ACHN (cell line): Measurements from ENCODE around the gene NKAIN4.

Experiments
- DNase-seq: peaks from one replicate; pipeline ENCODE4 v3.0.0-alpha.2; 2015
- in situ Hi-C: cut with HindIII; loops from 2 replicates; pipeline ENCODE4 v1.10.0; 2017; ENCODE audit warnings: low sequenced_read_pairs, low pct_ligation_motif_present, low pct_unique_long_range_greater_than_20kb

The NKAIN4 gene

DNA sequence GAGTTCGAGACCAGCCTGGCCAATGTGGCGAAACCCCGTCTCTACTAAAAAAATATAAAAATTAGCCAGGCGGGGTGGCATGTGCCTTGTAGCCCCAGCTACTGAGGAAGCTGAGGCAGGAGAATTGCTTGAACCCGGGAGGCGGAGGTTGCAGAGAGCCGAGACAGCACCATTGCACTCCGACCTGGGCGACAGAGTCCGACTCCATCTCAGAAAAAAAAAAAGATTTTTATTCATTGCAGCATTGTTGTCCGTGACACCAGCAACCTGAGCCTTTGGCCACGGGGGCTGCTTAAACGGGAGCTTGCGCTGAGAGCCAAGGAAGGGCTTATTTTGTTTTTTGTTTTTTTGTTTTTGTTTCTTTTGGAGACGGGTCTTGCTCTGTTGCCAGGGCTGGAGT lies 25.7 kb upstream of the NKAIN4 start:
- in situ Hi-C loops: loop anchor here (5.0 to 25.0 kb wide), 2 partner anchors 58 to 107 kb away; no protein-coding TSS in a partner anchor
- no peak for DNase-seq

- in situ Hi-C loops: loop anchor here (5.0 to 25.0 kb wide), 2 partner anchors 56 to 109 kb away; no protein-coding TSS in a partner anchor
- DNase-seq: no peak
These were observed 24.4 kb upstream of the NKAIN4 start for GRCh38 chr20:63278661-63279060.

- DNase-seq: no peak
- in situ Hi-C loops: loop anchor here (5.0 to 25.0 kb wide), 2 partner anchors 55 to 110 kb away; no protein-coding TSS in a partner anchor
These were observed 23.4 kb upstream of the NKAIN4 start for GRCh38 chr20:63277466-63278272.

DNA sequence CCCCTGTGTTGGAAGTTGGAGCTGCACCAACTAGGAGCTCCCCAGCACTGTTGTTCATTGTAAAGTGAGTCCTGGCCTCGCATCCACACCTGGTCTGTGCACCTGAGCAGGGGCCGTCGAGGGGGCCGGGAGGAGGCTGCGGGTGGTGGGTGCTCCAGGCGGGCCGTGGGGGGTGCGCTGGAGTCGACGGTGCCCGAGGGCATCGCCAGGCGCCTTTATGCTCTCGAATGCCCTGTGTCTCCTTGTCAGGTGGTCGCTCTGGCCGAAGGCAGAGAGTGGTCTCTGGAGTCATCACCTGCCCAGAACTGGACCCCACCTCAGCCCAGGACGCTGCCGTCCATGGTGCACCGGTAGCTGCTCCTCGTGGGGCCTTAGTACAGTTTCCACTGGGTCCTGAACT lies 22.7 kb upstream of the NKAIN4 start:
- no peak for DNase-seq
- in situ Hi-C loops: loop anchor here (5.0 to 25.0 kb wide), 2 partner anchors 55 to 110 kb away; no protein-coding TSS in a partner anchor

- no peak for DNase-seq
- in situ Hi-C loops: loop anchor here (5.0 to 25.0 kb wide), 2 partner anchors 54 to 111 kb away; no protein-coding TSS in a partner anchor
These were observed 21.6 kb upstream of the NKAIN4 start for GRCh38 chr20:63275825-63276224.

DNA sequence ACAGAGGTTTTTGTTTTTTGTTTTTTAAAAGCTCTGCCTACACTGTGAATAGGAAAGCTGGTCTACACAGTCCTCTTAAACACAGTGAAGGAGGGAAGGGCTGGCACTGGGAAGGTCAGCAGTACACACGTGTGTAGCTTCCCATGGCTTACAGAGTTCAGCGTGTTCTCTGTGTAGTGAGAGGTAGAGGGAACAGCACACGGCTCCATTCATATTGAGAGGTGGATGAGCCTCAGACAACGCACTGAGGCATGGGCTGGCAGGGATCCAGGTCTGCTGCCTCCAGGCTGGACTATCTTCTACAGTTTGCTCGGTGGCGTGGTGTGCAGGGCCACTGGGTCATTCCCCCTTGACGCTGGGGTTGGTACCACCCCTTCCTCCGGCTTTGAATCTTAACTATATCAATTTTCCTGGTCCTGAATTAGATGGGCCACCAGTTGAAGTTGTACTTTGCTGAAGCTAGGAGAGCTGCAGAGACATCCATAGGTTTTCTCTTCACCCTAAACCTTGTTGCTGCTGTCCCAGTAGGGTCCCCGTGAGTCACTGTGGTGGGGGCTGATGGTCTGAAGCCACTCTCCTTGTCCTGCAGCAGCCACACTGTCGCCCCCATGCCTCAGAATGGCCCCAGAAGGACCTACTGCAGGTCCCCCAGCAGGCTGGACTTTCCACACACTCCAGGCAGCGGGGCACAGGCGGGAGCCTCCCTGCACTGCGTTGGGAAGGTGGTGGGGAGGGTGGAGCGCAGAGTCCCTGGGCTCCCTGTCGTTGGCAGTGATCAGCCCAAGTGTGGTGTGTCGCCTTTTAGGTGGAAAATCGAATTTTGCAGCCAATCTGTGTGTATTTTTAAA lies 20.3 kb upstream of the NKAIN4 start:
- in situ Hi-C loops: loop anchor here (5.0 to 25.0 kb wide), 2 partner anchors 52 to 113 kb away; no protein-coding TSS in a partner anchor
- no peak for DNase-seq

DNA sequence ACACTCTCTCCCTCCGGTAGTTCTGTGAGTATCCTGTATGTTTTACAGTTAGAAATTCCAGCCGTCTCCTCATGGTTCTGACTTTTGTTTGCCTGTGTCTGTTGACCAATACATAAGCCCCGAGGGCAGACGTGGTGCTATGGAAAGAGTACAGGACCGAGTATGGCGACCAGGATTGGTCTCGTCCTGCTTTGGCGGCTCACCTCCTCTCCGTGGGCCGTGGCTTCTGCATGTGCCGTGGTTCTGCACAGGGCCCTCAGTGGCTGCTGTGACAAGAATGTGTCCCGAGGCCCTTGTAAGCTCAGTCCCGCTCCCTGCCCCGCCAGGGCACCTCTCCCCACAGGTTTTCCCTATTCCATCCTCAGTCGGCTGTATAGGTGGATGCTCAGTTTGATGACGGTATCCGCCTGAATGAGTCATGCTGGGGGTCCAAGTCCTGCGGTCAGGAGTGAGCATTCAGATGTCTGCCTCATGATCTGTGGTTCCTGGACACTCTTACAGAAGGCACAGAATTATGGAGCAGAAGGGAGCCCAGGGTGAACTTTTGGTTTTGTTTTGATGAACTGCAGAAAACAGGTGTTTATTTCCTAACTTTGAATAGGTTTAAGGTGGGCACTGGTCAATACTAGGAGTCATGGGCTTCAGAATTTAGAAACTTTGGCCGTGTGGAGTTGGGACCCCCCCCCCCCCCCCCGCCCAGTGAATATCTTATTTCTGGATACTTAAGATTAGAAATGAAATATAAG lies 19.5 kb upstream of the NKAIN4 start:
- DNase-seq: peak; percentile 80
- in situ Hi-C loops: no loop called here

DNA sequence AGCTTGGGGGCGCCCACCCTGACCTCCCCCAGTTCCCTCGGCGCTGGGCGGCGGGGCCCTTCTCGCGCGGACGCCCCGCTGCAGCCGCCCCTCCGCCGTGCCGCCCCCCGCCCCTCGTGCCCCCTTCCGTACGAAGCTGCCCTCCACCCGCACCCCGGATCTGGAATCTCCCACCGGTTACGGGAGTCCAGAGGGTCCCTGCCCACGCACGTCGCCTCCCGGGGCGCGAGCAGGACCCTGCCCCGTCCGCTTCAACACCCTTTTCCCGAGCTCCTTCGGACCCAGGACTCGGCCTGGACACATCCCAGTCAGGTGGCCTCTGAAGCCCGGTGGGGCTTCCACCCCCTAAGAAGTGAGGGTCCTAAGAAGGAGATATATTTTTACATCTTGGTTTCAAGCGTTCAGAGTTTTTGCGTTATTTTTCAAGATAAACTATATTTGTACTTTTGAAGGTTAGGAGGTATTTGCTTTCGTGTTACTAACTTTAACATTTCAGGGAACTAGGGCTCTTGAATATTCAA lies 18.9 kb upstream of the NKAIN4 start:
- DNase-seq: no peak
- in situ Hi-C loops: no loop called here

GRCh38 chr20:63272105-63273058 lies 18.1 kb upstream of the NKAIN4 start, which contains the start of gene ARFGAP1:
ARFGAP1 (plus strand) TSS chr20:63272813; CDS start chr20:63275581, 2,768 bp downstream.
- DNase-seq: peak; percentile 80
- in situ Hi-C loops: no loop called here

DNA sequence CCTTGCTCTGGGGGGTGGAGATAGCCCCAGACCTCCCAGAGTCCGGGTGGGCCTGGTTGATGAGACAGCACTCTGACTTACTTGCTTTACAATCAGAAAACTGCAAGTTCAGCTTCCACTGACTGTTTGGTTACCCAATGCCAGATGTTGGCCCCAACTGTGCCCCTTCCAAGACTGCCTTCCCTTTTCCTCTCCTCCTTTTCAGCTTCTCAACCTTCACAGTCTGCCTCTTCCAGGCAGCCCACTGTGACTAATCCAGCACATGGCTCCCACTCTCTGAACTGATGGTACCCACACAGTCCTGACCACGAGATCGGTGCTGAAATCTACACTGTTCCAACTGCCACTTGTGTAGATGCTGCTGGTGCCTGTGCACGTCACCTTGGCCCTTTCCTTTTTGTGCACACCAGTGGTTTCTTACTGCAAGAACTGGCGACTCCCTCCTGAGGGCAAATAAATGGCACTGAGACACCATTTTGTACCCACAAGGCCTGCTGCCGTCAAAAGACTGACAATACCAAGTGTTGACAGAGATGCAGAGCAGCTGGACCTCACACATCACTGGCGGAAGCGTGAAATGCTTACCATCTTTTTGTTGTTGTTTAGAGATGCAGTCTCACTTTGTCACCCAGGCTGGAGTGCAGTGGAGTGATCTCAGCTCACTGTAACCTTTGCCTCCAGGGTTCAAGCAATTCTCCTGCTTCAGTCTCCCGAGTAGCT lies 16.5 kb upstream of the NKAIN4 start:
- no peak for DNase-seq
- in situ Hi-C loops: no loop called here

- DNase-seq: no peak
- in situ Hi-C loops: no loop called here
These were observed 15.5 kb upstream of the NKAIN4 start for GRCh38 chr20:63269724-63270123.

DNA sequence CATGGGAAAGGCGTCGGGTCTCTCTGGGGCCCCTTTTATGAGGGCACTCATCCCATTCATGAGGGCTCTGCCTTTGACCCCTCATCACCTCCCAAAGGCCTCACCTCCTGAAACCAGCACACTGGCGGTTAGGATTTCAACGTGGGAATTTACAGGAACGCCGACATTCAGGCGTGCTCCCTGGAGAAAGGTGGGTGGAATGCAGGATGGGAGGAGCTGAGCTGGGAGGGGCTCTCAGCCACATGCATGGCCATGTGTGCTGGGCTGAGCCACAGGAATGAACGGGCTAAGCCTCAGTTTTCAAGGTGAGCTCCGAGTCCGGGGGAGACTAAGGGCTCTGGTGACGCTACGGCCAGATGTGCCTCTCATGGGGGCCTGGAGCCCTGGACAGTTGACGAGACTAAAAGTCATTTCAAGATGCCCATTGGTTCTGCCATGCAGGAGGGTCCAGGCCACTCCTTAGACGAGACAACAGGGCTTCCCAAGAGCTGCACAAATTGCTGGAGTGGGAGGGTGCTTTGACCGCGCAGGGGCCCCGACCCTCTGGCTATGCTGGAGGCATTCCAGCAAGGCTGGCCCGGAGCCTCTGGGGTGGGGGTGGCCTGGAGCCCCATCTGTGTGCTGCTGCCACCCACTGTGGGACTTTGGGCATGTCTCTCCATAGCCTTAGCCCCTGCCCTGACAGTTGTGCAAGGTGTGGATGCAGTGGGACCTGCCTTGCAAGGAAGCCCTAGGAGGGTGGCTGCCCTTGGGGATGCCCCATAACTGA lies 14.6 kb upstream of the NKAIN4 start:
- in situ Hi-C loops: no loop called here
- no peak for DNase-seq

- in situ Hi-C loops: no loop called here
- no peak for DNase-seq
These were observed 14.0 kb upstream of the NKAIN4 start for GRCh38 chr20:63268256-63268655.

DNA sequence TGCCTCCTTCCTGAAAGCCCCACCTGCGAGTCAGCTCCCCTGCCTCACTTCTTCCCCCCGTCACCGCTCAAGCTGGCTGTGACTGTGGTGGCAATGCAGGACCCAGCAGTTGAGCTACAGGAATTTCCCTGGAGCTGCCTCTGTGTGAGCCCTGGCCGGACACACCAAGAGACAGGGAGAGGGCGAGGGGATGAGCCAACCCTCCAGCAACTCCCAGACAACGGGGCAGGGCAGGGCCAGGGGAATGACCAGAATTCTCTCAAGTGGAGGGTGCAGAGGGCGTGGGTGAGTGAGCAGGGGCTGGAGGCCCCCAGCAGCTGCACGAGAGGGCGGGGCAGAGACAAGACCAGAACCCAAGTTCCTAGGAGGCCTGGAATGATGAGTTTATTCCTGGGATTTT lies 13.4 kb upstream of the NKAIN4 start:
- no peak for DNase-seq
- in situ Hi-C loops: no loop called here

DNA sequence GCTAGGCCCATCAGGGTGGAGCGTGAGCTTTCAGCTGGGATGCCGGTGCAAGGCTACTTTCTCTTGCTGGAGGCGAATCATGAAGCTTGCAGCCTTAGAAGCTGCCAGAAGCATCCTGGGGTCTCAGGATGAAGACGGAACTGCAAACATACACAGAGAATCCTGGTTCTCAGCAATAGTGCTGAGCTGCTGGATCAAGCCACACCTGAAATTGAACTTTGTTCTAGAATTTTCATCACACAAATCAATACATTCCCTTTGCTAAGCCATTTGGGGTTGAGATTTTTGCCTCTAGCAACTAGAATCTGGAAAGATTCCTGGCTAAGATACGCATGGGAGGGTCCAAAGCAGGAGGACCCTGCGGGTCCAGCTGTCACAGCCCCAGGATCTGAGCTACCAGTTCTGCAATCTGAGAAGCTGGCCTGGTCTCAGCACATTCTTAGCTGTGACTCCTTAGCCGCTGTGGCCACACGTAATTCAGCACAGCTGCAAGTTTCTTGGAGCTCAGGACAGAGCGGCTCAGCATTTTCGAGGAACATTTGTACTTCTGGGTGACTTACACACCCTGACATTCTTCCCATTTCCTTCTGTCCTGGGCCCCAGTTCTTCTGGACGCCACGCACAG lies 11.7 kb upstream of the NKAIN4 start:
- DNase-seq: no peak
- in situ Hi-C loops: no loop called here

GRCh38 chr20:63264519-63264918 lies 10.3 kb upstream of the NKAIN4 start:
- in situ Hi-C loops: no loop called here
- no peak for DNase-seq
